Suprapubic skin (tissue), 3 donors: ENCODE measurements around the gene ZBTB20.

Source experiments
- EP300 ChIP-seq: sonication (generic); formaldehyde crosslinking; IDR thresholded peaks from one replicate; pipeline ENCODE4 v1.6.1; 2017; ENCODE audit warnings: antibody characterized with exemption
- TF ChIP-seq, protein P1 (sequence below), 2 donors: fragments of 200-600 bp in 1 of 2; fragments of 450-650 bp in 1 of 2; sonication (generic) in 1 of 2; IDR thresholded peaks; one replicate each; pipeline ENCODE4 v1.5.1; 2016 to 2019; ENCODE audit warnings: antibody characterized with exemption in 2 of 2, mild to moderate bottlenecking in 1 of 2, moderate library complexity in 1 of 2

- TF ChIP-seq EP300 = no peak
- TF ChIP-seq, protein P1, sequence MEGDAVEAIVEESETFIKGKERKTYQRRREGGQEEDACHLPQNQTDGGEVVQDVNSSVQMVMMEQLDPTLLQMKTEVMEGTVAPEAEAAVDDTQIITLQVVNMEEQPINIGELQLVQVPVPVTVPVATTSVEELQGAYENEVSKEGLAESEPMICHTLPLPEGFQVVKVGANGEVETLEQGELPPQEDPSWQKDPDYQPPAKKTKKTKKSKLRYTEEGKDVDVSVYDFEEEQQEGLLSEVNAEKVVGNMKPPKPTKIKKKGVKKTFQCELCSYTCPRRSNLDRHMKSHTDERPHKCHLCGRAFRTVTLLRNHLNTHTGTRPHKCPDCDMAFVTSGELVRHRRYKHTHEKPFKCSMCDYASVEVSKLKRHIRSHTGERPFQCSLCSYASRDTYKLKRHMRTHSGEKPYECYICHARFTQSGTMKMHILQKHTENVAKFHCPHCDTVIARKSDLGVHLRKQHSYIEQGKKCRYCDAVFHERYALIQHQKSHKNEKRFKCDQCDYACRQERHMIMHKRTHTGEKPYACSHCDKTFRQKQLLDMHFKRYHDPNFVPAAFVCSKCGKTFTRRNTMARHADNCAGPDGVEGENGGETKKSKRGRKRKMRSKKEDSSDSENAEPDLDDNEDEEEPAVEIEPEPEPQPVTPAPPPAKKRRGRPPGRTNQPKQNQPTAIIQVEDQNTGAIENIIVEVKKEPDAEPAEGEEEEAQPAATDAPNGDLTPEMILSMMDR (IDR thresholded peaks at IDR 0.05) = no peak
These were observed 719.6 kb downstream of the ZBTB20 start for GRCh38 chr3:114427285-114428043.
